ENCODE results near the gene ATAD1. TPM values are rescaled to one million over a fixed set of nuclear protein-coding genes. Genes with fewer than 3 reads are reported as not detected.

ATAD1 gene
- total RNA-seq, 1 donor from 2014 or later = 63.2 TPM

DNA sequence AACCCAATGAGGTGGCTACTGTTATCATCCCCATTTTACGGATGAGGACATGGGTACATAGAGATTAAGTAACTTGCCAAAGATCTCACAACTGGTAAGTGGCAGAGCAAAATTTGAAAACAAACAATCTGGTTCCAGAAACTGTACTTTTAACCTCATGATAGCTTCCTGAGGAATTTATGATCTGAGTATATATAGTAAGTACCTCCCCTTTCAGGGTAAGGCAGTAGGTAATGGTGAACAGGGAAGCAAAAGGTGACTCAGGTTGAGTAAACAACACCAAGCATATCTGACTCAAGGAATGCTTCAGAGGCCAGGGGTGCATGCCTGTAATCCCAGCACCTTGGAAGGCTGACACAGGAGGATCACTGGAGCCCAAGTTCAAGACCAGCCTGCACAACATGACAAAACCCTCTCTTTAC lies 24.2 kb upstream of the ATAD1 start:
- H2AFZ ChIP-seq (replicated peaks) = no peak overlapping the region
- H3K9me3 ChIP-seq (ENCODE audit: low read depth) = no peaks in the 10 kb centered on the region
- peaks cover 3% of the 10 kb centered on the region for H3K4me1 Mint-ChIP-seq
- H3K27me3 Mint-ChIP-seq (ENCODE audit: insufficient read depth, low read depth) = no peaks in the 10 kb centered on the region
- H3K79me2 ChIP-seq (ENCODE audit: low read depth) = no peaks in the 10 kb centered on the region
- H3K4me3 Mint-ChIP-seq = no peak overlapping the region
- no peaks in the 10 kb centered on the region for H3F3A ChIP-seq (ENCODE audit: low read depth)
- H3K9ac ChIP-seq = no peak overlapping the region
- H4K20me1 ChIP-seq (ENCODE audit: low read depth) = no peaks in the 10 kb centered on the region
- no peaks in the 10 kb centered on the region for H3K9me3 Mint-ChIP-seq
- H3K27ac ChIP-seq = no peak overlapping the region
- no peaks in the 10 kb centered on the region for H3K36me3 Mint-ChIP-seq
- no peak overlapping the region for H3K4me2 ChIP-seq
- H3K4me3 ChIP-seq = no peak overlapping the region
- no peak overlapping the region for H3K27ac Mint-ChIP-seq
- no peaks in the 10 kb centered on the region for H3K27me3 ChIP-seq
- DNase-seq (ENCODE audit: low spot score) = no peak
- H3K36me3 ChIP-seq = no peaks in the 10 kb centered on the region
- no peak for TF ChIP-seq EZH2 (IDR thresholded peaks at IDR 0.05)
- TF ChIP-seq EZH2phosphoT487 (IDR thresholded peaks at IDR 0.05) = no peak
- TF ChIP-seq, protein P1, sequence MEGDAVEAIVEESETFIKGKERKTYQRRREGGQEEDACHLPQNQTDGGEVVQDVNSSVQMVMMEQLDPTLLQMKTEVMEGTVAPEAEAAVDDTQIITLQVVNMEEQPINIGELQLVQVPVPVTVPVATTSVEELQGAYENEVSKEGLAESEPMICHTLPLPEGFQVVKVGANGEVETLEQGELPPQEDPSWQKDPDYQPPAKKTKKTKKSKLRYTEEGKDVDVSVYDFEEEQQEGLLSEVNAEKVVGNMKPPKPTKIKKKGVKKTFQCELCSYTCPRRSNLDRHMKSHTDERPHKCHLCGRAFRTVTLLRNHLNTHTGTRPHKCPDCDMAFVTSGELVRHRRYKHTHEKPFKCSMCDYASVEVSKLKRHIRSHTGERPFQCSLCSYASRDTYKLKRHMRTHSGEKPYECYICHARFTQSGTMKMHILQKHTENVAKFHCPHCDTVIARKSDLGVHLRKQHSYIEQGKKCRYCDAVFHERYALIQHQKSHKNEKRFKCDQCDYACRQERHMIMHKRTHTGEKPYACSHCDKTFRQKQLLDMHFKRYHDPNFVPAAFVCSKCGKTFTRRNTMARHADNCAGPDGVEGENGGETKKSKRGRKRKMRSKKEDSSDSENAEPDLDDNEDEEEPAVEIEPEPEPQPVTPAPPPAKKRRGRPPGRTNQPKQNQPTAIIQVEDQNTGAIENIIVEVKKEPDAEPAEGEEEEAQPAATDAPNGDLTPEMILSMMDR (IDR thresholded peaks at IDR 0.05) = no peak
- H3K4me1 ChIP-seq = peaks cover 5% of the 10 kb centered on the region

DNA sequence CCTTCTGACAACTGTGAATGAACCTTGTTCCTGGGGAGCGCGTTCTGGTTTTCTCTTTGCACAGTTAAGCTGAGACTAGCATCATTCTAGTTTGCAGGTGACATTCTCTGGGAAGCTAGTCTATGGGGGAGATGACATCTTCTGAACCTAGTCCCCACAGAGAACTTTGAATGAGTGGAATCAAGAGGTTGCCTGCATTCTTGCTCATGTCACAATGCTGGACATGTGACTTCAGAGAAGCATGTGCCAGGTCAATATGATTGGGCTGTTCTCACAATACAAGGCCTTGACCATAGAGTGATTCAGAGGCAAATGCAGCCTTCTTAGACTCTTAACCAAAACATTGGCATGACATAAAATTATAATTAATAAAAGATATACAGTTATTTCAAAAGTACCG lies 23.2 kb upstream of the ATAD1 start:
- Histone ChIP-seq H3K79me2 (ENCODE audit: low read depth) (no peaks in the 10 kb centered on the region), H3K9me3 (ENCODE audit: low read depth) (no peaks in the 10 kb centered on the region), H4K20me1 (ENCODE audit: low read depth) (no peaks in the 10 kb centered on the region), H3K4me1 (peaks cover 5% of the 10 kb centered on the region), H3K36me3 (no peaks in the 10 kb centered on the region), H3K4me2 (no peak overlapping the region), H3K27me3 (no peaks in the 10 kb centered on the region), H3K4me3 (no peak overlapping the region), H3K27ac (no peak overlapping the region), H3K9ac (no peak overlapping the region), H3F3A (ENCODE audit: low read depth) (no peaks in the 10 kb centered on the region), H2AFZ (replicated peaks) (no peak overlapping the region)
- no peak for DNase-seq (ENCODE audit: low spot score)
- H3K27ac Mint-ChIP-seq = no peak overlapping the region
- H3K4me3 Mint-ChIP-seq = no peak overlapping the region
- H3K4me1 Mint-ChIP-seq = peaks cover 3% of the 10 kb centered on the region
- TF ChIP-seq EZH2 (IDR thresholded peaks at IDR 0.05) = no peak
- no peak for TF ChIP-seq EZH2phosphoT487 (IDR thresholded peaks at IDR 0.05)
- TF ChIP-seq, protein P1 (IDR thresholded peaks at IDR 0.05) = no peak
- no peaks in the 10 kb centered on the region for H3K27me3 Mint-ChIP-seq (ENCODE audit: insufficient read depth, low read depth)
- H3K36me3 Mint-ChIP-seq = no peaks in the 10 kb centered on the region
- H3K9me3 Mint-ChIP-seq = no peaks in the 10 kb centered on the region

DNA sequence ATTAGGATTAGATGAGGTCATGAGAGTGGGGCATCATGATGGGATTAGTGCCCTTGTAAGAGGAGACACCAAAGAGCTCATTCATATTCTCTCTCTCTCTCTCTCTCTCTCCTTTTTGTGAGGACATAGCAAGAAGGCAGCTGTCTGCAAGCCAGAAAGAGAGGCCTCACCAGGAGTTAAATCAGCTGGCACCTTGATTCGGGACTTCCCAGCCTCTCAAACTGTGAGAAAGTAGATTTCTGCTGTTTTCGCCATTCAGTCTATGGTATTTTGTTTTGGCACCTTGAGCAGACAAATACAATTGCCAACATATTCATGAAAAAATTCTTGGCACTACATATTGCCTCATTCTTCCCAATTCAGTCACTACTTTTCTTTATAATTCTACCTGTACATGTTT lies 20.6 kb upstream of the ATAD1 start:
- H3K36me3 Mint-ChIP-seq = no peaks in the 10 kb centered on the region
- Histone ChIP-seq H3K36me3 (no peaks in the 10 kb centered on the region), H2AFZ (replicated peaks) (no peak overlapping the region), H3K9ac (no peak overlapping the region), H3K79me2 (ENCODE audit: low read depth) (no peaks in the 10 kb centered on the region), H3K9me3 (ENCODE audit: low read depth) (no peaks in the 10 kb centered on the region), H3K4me2 (no peak overlapping the region), H3K4me3 (no peak overlapping the region), H4K20me1 (ENCODE audit: low read depth) (no peaks in the 10 kb centered on the region), H3F3A (ENCODE audit: low read depth) (no peaks in the 10 kb centered on the region), H3K27ac (no peak overlapping the region), H3K4me1 (peaks cover 5% of the 10 kb centered on the region), H3K27me3 (no peaks in the 10 kb centered on the region)
- no peak overlapping the region for H3K4me3 Mint-ChIP-seq
- peaks cover 3% of the 10 kb centered on the region for H3K4me1 Mint-ChIP-seq
- no peaks in the 10 kb centered on the region for H3K9me3 Mint-ChIP-seq
- TF ChIP-seq EZH2phosphoT487 (IDR thresholded peaks at IDR 0.05) (no peak), EZH2 (IDR thresholded peaks at IDR 0.05) (no peak)
- TF ChIP-seq, protein P1 (IDR thresholded peaks at IDR 0.05) = no peak
- no peaks in the 10 kb centered on the region for H3K27me3 Mint-ChIP-seq (ENCODE audit: insufficient read depth, low read depth)
- no peak overlapping the region for H3K27ac Mint-ChIP-seq
- DNase-seq (ENCODE audit: low spot score) = peak; percentile 7
